ENCODE data around the gene RECQL5.

GRCh38 chr17:75607086-75607485, 59.9 kb downstream of the RECQL5 start:
- no peak for TF ChIP-seq CTCF (IDR thresholded peaks at IDR 0.05; ENCODE audit: low read depth, low read length)
- TF ChIP-seq EZH2phosphoT487 (IDR thresholded peaks at IDR 0.05; ENCODE audit: low read depth), result no peak
